IPS DF 6.9 (cell line): ENCODE measurements around the gene RDH8.

ENCODE experiments used
- DNase-seq: peaks from one replicate; pipeline ENCODE4 v3.0.0-alpha.2; 2013; ENCODE audit warnings: low read depth, low spot score
- H3K27ac ChIP-seq: one replicate; pipeline ENCODE4 v1.5.1; 2013; ENCODE audit warnings: low read length, control low read depth
- H3K27me3 ChIP-seq: 2 replicates; pipeline ENCODE4 v1.6.1; 2013; ENCODE audit warnings: mild to moderate bottlenecking, low read length; ENCODE audit not compliant: control insufficient read depth, insufficient read depth
- H3K36me3 ChIP-seq: 2 replicates; pipeline ENCODE4 v1.6.1; 2013; ENCODE audit warnings: low read length; ENCODE audit not compliant: control insufficient read depth, insufficient read depth
- H3K4me1 ChIP-seq: 2 replicates; pipeline ENCODE4 v1.6.1; 2013; ENCODE audit warnings: low read length; ENCODE audit not compliant: control insufficient read depth, insufficient read depth
- H3K4me3 ChIP-seq: 2 replicates; pipeline ENCODE4 v1.5.1; 2013; ENCODE audit warnings: mild to moderate bottlenecking, low read length
- H3K9me3 ChIP-seq: 2 replicates; pipeline ENCODE4 v1.6.1; 2013; ENCODE audit warnings: low read length, inconsistent platforms; ENCODE audit not compliant: control insufficient read depth, insufficient read depth
- WGBS: extraction: QIAGEN DNeasy Blood & Tissue Kit; methylation state at CpG from one replicate; pipeline ENCODE4 v1.1.7; 2013; ENCODE audit warnings: mixed read lengths, missing lambda C conversion rate; ENCODE audit not compliant: insufficient read length, insufficient coverage; 5-methylcytosine and 5-hydroxymethylcytosine counted together

The RDH8 gene

GRCh38 chr19:10004617-10005016 lies 8.7 kb upstream of the RDH8 start:
- no peaks in the 10 kb centered on the region for H3K9me3 ChIP-seq
- no CpG with 5 or more reads among the region's 9 CpGs for WGBS
- DNase-seq, result no peak
- H3K27ac ChIP-seq, result no peak overlapping the region
- H3K4me3 ChIP-seq, result no peak overlapping the region
- H3K27me3 ChIP-seq, result peaks cover under 1% of the 10 kb centered on the region; the same call in 1 of the 2 replicates
- peaks cover under 1% of the 10 kb centered on the region for H3K4me1 ChIP-seq
- H3K36me3 ChIP-seq, result no peaks in the 10 kb centered on the region

GRCh38 chr19:10005632-10006334 lies 7.5 kb upstream of the RDH8 start:
- no CpG with 5 or more reads among the region's 17 CpGs for WGBS
- Histone ChIP-seq H3K27me3 (peaks cover 4% of the 10 kb centered on the region; the same call in 1 of the 2 replicates), H3K27ac (no peak overlapping the region)

GRCh38 chr19:10006335-10006708 lies 7.0 kb upstream of the RDH8 start:
- no CpG with 5 or more reads among the region's 7 CpGs for WGBS
- Histone ChIP-seq H3K9me3 (no peaks in the 10 kb centered on the region), H3K4me3 (no peak overlapping the region), H3K4me1 (peaks cover 4% of the 10 kb centered on the region), H3K27ac (no peak overlapping the region), H3K36me3 (no peaks in the 10 kb centered on the region), H3K27me3 (peaks cover 7% of the 10 kb centered on the region; the same call in 1 of the 2 replicates)
- DNase-seq, result no peak

More at GRCh38 chr19:10005632-10006334, 7.5 kb upstream of the RDH8 start:
- no peaks in the 10 kb centered on the region for H3K9me3 ChIP-seq
- no peak overlapping the region for H3K4me3 ChIP-seq
- peaks cover 4% of the 10 kb centered on the region for H3K4me1 ChIP-seq
- no peak for DNase-seq
- no peaks in the 10 kb centered on the region for H3K36me3 ChIP-seq

- no peak overlapping the region for H3K4me3 ChIP-seq
- no peak for DNase-seq
- peaks cover 4% of the 10 kb centered on the region for H3K4me1 ChIP-seq
- H3K27ac ChIP-seq, result no peak overlapping the region
- no peaks in the 10 kb centered on the region for H3K9me3 ChIP-seq
- no peaks in the 10 kb centered on the region for H3K36me3 ChIP-seq
- H3K27me3 ChIP-seq, result peaks cover 7% of the 10 kb centered on the region; the same call in 1 of the 2 replicates
Measured at GRCh38 chr19:10006752-10007323, 6.4 kb upstream of the RDH8 start.

- no peak for DNase-seq
- 100% methylated on average over 1 of the region's 13 CpGs for WGBS
Measured at GRCh38 chr19:10007371-10008183, 5.7 kb upstream of the RDH8 start.

GRCh38 chr19:10008184-10008765 lies 5.0 kb upstream of the RDH8 start:
- no CpG with 5 or more reads among the region's 11 CpGs for WGBS
- Histone ChIP-seq H3K4me3 (no peak overlapping the region), H3K4me1 (peaks cover 4% of the 10 kb centered on the region), H3K9me3 (no peaks in the 10 kb centered on the region), H3K27me3 (peaks cover 7% of the 10 kb centered on the region; the same call in 1 of the 2 replicates), H3K27ac (no peak overlapping the region), H3K36me3 (no peaks in the 10 kb centered on the region)
- no peak for DNase-seq

More at GRCh38 chr19:10007371-10008183, 5.7 kb upstream of the RDH8 start:
- Histone ChIP-seq H3K27me3 (peaks cover 7% of the 10 kb centered on the region; the same call in 1 of the 2 replicates), H3K4me3 (no peak overlapping the region), H3K9me3 (no peaks in the 10 kb centered on the region), H3K4me1 (peaks cover 4% of the 10 kb centered on the region), H3K36me3 (no peaks in the 10 kb centered on the region), H3K27ac (no peak overlapping the region)

GRCh38 chr19:10009714-10010224 lies 3.5 kb upstream of the RDH8 start:
- H3K4me1 ChIP-seq, result peaks cover 4% of the 10 kb centered on the region
- H3K36me3 ChIP-seq, result no peaks in the 10 kb centered on the region
- DNase-seq, result no peak
- H3K27ac ChIP-seq, result no peak overlapping the region
- H3K27me3 ChIP-seq, result peaks cover 7% of the 10 kb centered on the region; the same call in 1 of the 2 replicates
- no peak overlapping the region for H3K4me3 ChIP-seq
- no CpG with 5 or more reads among the region's 22 CpGs for WGBS
- H3K9me3 ChIP-seq, result no peaks in the 10 kb centered on the region

- H3K4me3 ChIP-seq, result peak within 1 kb of the TSS; percentile 14; the same call in 1 of the 2 replicates
- no CpG with 5 or more reads among the region's 38 CpGs for WGBS
- no peak within 1 kb of the TSS for H3K27ac ChIP-seq
- peaks cover 7% of the 10 kb centered on the region; the same call in 1 of the 2 replicates for H3K27me3 ChIP-seq
- H3K4me1 ChIP-seq, result peaks cover 4% of the 10 kb centered on the region
- H3K36me3 ChIP-seq, result no peaks in the 10 kb centered on the region
- no peaks in the 10 kb centered on the region for H3K9me3 ChIP-seq
- no peak for DNase-seq
Measured at GRCh38 chr19:10010247-10010691, 3.0 kb upstream of the RDH8 start, which contains the start of gene COL5A3. Gene COL5A3, minus strand, starts transcription at chr19:10010504. Its CDS starts 119 bp downstream, at chr19:10010385.

- peaks cover 7% of the 10 kb centered on the region; the same call in 1 of the 2 replicates for H3K27me3 ChIP-seq
- H3K36me3 ChIP-seq, result no peaks in the 10 kb centered on the region
- no peaks in the 10 kb centered on the region for H3K9me3 ChIP-seq
- no peak for DNase-seq
- no peak overlapping the region for H3K4me3 ChIP-seq
- no peak overlapping the region for H3K27ac ChIP-seq
- no CpG with 5 or more reads among the region's 9 CpGs for WGBS
- peaks cover 4% of the 10 kb centered on the region for H3K4me1 ChIP-seq
Measured at GRCh38 chr19:10010939-10011338, 2.3 kb upstream of the RDH8 start.

- peaks cover 4% of the 10 kb centered on the region for H3K4me1 ChIP-seq
- H3K9me3 ChIP-seq, result no peaks in the 10 kb centered on the region
- peaks cover 7% of the 10 kb centered on the region; the same call in 1 of the 2 replicates for H3K27me3 ChIP-seq
- H3K36me3 ChIP-seq, result no peaks in the 10 kb centered on the region
- WGBS, result no CpG with 5 or more reads among the region's 7 CpGs
- no peak overlapping the region for H3K4me3 ChIP-seq
- H3K27ac ChIP-seq, result no peak overlapping the region
- no peak for DNase-seq
Measured at GRCh38 chr19:10011974-10012373, 1.3 kb upstream of the RDH8 start.
